A673 (cell line): ENCODE measurements around the gene CDC6.

Source experiments
- CTCF ChIP-seq: fragments of 300-800, 200-600 bp; sonication (generic); conservative IDR thresholded peaks from 2 replicates; pipeline ENCODE4 v1.5.1; 2017; ENCODE audit warnings: low read depth, mild to moderate bottlenecking, antibody characterized with exemption, low read length, moderate library complexity, mixed read lengths
- EZH2 ChIP-seq: fragments of 200-600 bp; sonication (generic); IDR thresholded peaks from 2 replicates; pipeline ENCODE4 v1.6.1; 2017; ENCODE audit warnings: borderline replicate concordance, low read depth, mild to moderate bottlenecking, mixed read lengths, antibody characterized with exemption, low read length; ENCODE audit not compliant: poor library complexity, severe bottlenecking

- TF ChIP-seq CTCF (no peak), EZH2 (no peak)
These were observed 6.0 kb upstream of the CDC6 start for GRCh38 chr17:40281663-40282062.
